ENCODE results near the gene ZDHHC24.
A peak's percentile ranks its signal among the peaks of the same experiment; 100 is the strongest.
"Not testable (repeated sequence)": the region's sequence is repeated elsewhere in the genome, so short reads cannot be mapped to it uniquely, and the experiment has no call there.

The ZDHHC24 gene, protein sequence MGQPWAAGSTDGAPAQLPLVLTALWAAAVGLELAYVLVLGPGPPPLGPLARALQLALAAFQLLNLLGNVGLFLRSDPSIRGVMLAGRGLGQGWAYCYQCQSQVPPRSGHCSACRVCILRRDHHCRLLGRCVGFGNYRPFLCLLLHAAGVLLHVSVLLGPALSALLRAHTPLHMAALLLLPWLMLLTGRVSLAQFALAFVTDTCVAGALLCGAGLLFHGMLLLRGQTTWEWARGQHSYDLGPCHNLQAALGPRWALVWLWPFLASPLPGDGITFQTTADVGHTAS

GRCh38 chr11:66545701-66546367, at the start of gene ZDHHC24:
ZDHHC24 (minus strand) TSS chr11:66546048; CDS start chr11:66546003, 45 bp downstream.
- peak; percentile 88 for DNase-seq

DNA sequence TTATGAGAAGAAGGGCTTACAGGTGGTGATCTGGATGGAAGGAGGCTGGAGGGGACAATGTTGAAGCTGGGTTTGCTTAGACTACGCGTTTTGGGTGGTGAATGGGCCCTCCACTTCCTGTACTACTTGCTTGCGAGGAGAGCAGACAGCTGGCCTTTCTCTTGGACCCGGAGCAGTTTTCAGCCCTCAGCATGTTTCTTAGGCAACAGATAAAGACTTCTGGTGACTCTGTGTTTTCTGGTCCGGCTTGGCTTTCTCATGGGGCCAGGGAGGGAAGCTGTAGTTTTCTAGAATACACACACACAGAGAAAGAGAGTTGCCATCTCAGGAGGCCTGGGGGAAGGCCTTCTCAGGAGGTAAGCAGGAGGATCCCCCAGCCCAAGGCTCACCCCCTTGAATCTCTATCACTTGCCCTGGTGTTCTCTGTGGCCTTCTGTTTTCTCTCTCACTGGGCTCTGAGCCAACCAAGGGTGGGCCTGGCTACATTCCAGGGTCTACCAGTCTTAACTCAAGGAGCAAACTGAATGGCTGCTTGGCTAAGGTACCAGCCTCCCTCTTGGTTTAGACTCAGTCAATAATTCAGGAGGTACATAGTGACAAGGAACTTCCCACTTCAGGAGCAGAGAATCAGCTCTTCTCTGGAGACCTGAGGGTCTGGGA, 49.5 kb upstream of the ZDHHC24 start:
- no peak for DNase-seq

- no peak for DNase-seq
Observed at GRCh38 chr11:66593650-66594049, 47.8 kb upstream of the ZDHHC24 start.

DNA sequence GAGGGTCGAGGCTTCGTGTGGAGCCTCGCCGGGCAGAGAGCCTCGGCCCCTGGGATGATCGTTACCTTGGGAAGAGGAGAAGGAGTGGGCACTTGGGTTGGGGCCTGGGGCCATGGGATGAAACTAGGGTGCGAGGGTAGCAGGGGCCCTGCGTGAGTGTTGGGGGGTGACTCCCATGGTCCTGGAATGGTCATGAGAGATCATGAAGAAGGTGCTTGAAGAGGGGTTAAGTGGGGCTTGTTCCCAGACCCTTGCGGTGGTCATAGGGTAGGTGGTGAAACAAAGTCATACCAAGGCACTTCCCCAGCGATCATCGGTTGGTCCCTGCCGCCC, 47.4 kb upstream of the ZDHHC24 start:
- peak; percentile 43 for DNase-seq

- peak; percentile 97 for DNase-seq
Observed at GRCh38 chr11:66592457-66593302, 46.8 kb upstream of the ZDHHC24 start, which contains the start of the genes CCDC87 and CCS. CCDC87 (minus strand) TSS chr11:66593063; CDS start chr11:66593015, 48 bp downstream. CCS (plus strand) TSS chr11:66593185; CDS start chr11:66593262, 77 bp downstream.

DNA sequence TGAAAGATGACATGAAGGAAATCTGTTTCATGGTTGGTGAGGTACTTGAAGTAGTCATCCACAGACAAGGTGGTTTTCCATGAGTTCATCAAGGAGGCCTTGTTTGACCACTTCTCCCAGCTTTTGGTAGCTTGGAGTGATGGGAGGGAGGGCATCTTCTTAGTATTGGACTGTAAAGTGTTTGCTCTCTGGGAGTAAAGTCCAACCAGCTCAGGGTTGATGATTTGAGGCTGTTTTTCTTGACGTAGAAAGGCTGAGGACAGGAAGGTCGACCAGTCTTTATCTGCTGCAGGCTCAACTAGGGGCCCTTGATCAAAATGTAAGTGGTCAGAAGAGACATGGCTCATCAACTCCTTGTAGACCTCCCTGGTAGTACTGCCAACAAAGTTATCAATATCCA, 45.3 kb upstream of the ZDHHC24 start:
- no peak for DNase-seq

- no peak for DNase-seq
Observed at GRCh38 chr11:66589996-66590675, 44.3 kb upstream of the ZDHHC24 start.

DNA sequence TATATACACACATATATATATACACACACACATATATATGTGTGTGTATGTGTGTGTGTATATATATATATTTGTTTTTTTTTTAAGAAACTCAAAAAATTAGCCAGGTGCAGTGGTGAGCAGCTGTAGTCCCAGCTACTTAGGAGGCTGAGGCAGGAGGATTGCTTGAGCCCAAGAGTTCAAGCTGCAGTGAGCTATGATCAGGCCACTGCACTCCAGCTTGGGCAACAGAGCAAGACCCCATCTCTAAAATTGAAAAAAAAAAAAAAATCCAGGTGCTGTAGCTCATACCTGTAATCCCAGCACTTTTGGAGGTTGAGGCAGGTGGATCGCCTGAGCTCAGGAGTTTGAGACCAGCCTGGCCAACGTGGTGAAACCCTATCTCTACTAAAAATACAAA, 43.5 kb upstream of the ZDHHC24 start:
- DNase-seq = not testable (repeated sequence)

- DNase-seq = no peak
Observed at GRCh38 chr11:66586136-66586535, 40.3 kb upstream of the ZDHHC24 start.

GRCh38 chr11:66585447-66585846, 39.6 kb upstream of the ZDHHC24 start:
- not testable (repeated sequence) for DNase-seq

DNA sequence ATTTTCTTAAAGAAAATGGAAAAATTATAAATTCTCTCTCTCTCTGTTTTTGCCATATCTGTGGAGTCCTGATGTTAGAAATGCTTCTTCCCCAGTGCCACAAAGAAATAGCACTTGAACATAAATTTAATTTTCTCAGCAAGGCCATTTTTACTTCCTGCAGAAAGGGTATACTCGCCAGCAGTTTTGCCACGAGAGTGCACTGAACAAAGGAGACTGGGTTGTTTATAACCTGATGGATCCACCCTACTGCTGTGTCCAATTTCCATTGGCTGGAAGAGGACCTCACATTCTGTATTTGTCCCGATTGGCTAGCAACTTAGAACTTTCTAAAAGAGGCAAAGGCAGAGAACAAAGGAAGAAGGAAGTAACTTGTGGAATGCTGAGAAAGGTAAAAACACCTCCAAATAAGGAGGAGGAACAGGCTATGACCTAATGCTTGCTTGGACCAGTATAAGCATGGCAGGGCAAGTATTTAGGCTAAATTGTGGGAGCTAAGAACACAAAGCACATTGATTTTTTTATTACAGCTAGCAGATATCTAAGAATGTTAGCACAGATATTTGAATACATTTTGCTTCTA, 36.8 kb upstream of the ZDHHC24 start:
- not testable (repeated sequence) for DNase-seq

DNA sequence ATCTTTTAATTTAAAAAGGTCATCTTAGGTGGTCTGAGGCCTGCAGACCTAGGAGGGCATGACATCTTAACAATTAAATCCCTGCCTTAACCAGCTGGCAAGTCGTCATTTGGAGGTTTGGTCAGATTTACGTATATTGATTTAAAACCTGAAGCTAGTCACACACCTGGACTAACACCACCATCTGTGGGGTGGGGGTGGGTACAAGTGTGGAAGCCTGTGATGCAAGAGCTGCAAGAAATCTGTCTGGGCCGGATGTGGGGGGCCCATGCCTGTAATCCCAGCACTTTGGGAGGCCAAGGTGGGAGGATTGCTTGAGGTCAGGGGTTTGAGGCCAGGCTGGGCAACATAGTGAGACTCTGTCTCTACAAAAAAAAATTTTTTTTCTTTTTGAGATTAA, 35.4 kb upstream of the ZDHHC24 start:
- DNase-seq = no peak

- no peak for DNase-seq
Observed at GRCh38 chr11:66580803-66581202, 35.0 kb upstream of the ZDHHC24 start.

GRCh38 chr11:66579017-66579606, 33.3 kb upstream of the ZDHHC24 start:
- DNase-seq = no peak

DNA sequence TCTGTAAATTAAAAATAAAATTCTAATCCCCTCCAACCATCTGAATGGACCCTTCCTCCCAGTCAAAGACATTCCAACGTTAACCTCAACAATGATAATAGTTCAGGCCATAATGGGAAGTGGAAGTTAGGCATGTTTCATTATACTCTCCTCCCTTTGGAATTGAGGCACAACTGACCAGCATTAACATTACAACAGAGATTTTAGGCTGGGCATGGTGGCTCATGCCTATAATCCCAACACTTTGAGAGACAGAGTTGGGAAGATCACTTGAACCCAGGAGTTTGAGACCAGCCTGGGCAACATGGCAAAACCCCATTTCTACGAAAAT, 25.0 kb upstream of the ZDHHC24 start:
- no peak for DNase-seq

- no peak for DNase-seq
Observed at GRCh38 chr11:66570079-66570849, 24.4 kb upstream of the ZDHHC24 start.

GRCh38 chr11:66569076-66569475, 23.2 kb upstream of the ZDHHC24 start:
- DNase-seq = no peak

DNA sequence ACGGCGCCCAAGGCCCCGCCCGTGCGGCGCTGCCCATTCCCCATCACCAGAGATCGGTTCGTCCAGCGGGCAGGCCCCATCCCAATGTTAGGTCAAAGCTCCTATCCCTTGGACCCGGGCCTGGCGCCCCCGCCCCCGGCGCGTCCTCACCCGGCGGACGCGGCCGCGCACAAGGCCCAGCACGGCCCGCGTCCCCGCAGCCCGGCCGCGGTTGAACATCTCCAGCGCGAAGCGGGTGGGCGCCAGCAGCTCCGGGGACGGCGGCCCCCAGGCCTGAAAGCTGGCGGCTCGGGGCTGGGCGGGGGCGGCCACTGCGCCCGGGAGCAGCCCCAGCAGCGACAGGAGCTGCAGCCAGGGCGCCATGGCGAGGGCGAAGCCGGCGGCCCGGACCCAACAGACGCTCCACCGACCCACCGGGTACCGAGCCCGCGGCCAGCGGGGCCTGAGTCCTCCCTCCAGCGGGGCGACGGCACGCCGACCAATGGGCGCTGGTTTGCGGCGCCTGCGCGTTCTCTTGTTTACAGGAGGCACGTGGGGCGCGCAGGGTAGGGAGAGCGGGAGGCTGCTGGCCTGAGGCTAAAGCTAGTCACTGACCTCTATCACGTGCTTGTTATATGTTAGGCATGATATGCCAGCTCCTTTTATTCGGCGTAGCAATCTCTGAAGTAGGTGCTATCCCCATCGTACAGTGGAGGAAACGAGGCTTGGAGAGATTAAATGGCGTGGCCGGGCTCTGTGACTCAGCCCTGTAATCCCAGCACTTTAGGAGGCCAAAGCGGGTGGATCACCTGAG, 22.5 kb upstream of the ZDHHC24 start, which contains the start of gene CTSF:
Gene CTSF, minus strand, starts transcription at position 483 of the 793 bp plus-strand sequence. Its CDS starts 120 bp downstream, at position 363.
- no peak for DNase-seq

GRCh38 chr11:66567787-66568123, 21.9 kb upstream of the ZDHHC24 start:
- no peak for DNase-seq

GRCh38 chr11:66566221-66566620, 20.4 kb upstream of the ZDHHC24 start:
- DNase-seq = no peak

Measured in NK-92 treated with Interleukin-12 subunit alpha and Interleukin-12 subunit beta, amount 100 ng/mL, for 24 hours (cell line).